ENCODE data around the gene ZMYND19.

ZMYND19 gene

GRCh38 chr9:137592767-137593166 is 2.5 kb upstream of the ZMYND19 start:
- Histone ChIP-seq H3K9me3 (ENCODE audit: insufficient read depth, low read depth, low read length) (no peaks in the 10 kb centered on the region), H3K4me2 (ENCODE audit: low read depth, low read length, poor library complexity, severe bottlenecking) (no peak overlapping the region), H3K4me1 (ENCODE audit: insufficient read depth, low read length, poor library complexity, severe bottlenecking) (peaks cover 10% of the 10 kb centered on the region), H4K20me1 (ENCODE audit: insufficient read depth, low read length, poor library complexity, severe bottlenecking) (peaks cover 9% of the 10 kb centered on the region), H3K79me2 (ENCODE audit: insufficient read depth, low read length) (peaks cover 20% of the 10 kb centered on the region), H3K27me3 (ENCODE audit: insufficient read depth, low read length, poor library complexity, severe bottlenecking) (no peaks in the 10 kb centered on the region), H3F3A (ENCODE audit: low read depth) (no peaks in the 10 kb centered on the region), H3K9me2 (replicated peaks; ENCODE audit: low read depth, low read length) (no peaks in the 10 kb centered on the region), H3K4me3 (ENCODE audit: low read length, poor library complexity, severe bottlenecking) (no peak overlapping the region), H3K36me3 (ENCODE audit: insufficient read depth, low read length) (no peaks in the 10 kb centered on the region), H3K9ac (ENCODE audit: low read depth, low read length, poor library complexity, severe bottlenecking) (no peak overlapping the region), H2AFZ (ENCODE audit: low read length) (no peak overlapping the region)
- TF ChIP-seq EZH2phosphoT487 (IDR thresholded peaks at IDR 0.05; ENCODE audit: borderline replicate concordance) (no peak), CTCF (conservative IDR thresholded peaks at IDR 0.05; ENCODE audit: low read length) (no peak)

- no peak overlapping the region for H3K4me2 ChIP-seq (ENCODE audit: low read depth, low read length, poor library complexity, severe bottlenecking)
- H3F3A ChIP-seq (ENCODE audit: low read depth): no peaks in the 10 kb centered on the region
- H3K4me3 ChIP-seq (ENCODE audit: low read length, poor library complexity, severe bottlenecking): peak overlapping the region; percentile 84
- no peaks in the 10 kb centered on the region for H3K9me2 ChIP-seq (replicated peaks; ENCODE audit: low read depth, low read length)
- peaks cover 10% of the 10 kb centered on the region for H3K4me1 ChIP-seq (ENCODE audit: insufficient read depth, low read length, poor library complexity, severe bottlenecking)
- no peaks in the 10 kb centered on the region for H3K27me3 ChIP-seq (ENCODE audit: insufficient read depth, low read length, poor library complexity, severe bottlenecking)
- peaks cover 9% of the 10 kb centered on the region for H4K20me1 ChIP-seq (ENCODE audit: insufficient read depth, low read length, poor library complexity, severe bottlenecking)
- H3K9ac ChIP-seq (ENCODE audit: low read depth, low read length, poor library complexity, severe bottlenecking): no peak overlapping the region
- H3K9me3 ChIP-seq (ENCODE audit: insufficient read depth, low read depth, low read length): no peaks in the 10 kb centered on the region
- H3K79me2 ChIP-seq (ENCODE audit: insufficient read depth, low read length): peaks cover 28% of the 10 kb centered on the region
- TF ChIP-seq CTCF (conservative IDR thresholded peaks at IDR 0.05; ENCODE audit: low read length) (no peak), EZH2phosphoT487 (IDR thresholded peaks at IDR 0.05; ENCODE audit: borderline replicate concordance) (no peak)
- H3K36me3 ChIP-seq (ENCODE audit: insufficient read depth, low read length): no peaks in the 10 kb centered on the region
- H2AFZ ChIP-seq (ENCODE audit: low read length): no peak overlapping the region
These were observed 216 bp downstream of the ZMYND19 start for GRCh38 chr9:137590123-137590468.

GRCh38 chr9:137589441-137590122 is 730 bp downstream of the ZMYND19 start:
- no peaks in the 10 kb centered on the region for H3K36me3 ChIP-seq (ENCODE audit: insufficient read depth, low read length)
- no peaks in the 10 kb centered on the region for H3F3A ChIP-seq (ENCODE audit: low read depth)
- peaks cover 28% of the 10 kb centered on the region for H3K79me2 ChIP-seq (ENCODE audit: insufficient read depth, low read length)
- no peak overlapping the region for H2AFZ ChIP-seq (ENCODE audit: low read length)
- peak overlapping the region; percentile 76 for H3K9ac ChIP-seq (ENCODE audit: low read depth, low read length, poor library complexity, severe bottlenecking)
- peak overlapping the region; percentile 84 for H3K4me3 ChIP-seq (ENCODE audit: low read length, poor library complexity, severe bottlenecking)
- H3K9me2 ChIP-seq (replicated peaks; ENCODE audit: low read depth, low read length): no peaks in the 10 kb centered on the region
- peaks cover 10% of the 10 kb centered on the region for H4K20me1 ChIP-seq (ENCODE audit: insufficient read depth, low read length, poor library complexity, severe bottlenecking)
- peak overlapping the region; percentile 80 for H3K4me2 ChIP-seq (ENCODE audit: low read depth, low read length, poor library complexity, severe bottlenecking)
- peaks cover 10% of the 10 kb centered on the region for H3K4me1 ChIP-seq (ENCODE audit: insufficient read depth, low read length, poor library complexity, severe bottlenecking)
- TF ChIP-seq CTCF (conservative IDR thresholded peaks at IDR 0.05; ENCODE audit: low read length) (no peak), EZH2phosphoT487 (IDR thresholded peaks at IDR 0.05; ENCODE audit: borderline replicate concordance) (no peak)
- no peaks in the 10 kb centered on the region for H3K27me3 ChIP-seq (ENCODE audit: insufficient read depth, low read length, poor library complexity, severe bottlenecking)
- H3K9me3 ChIP-seq (ENCODE audit: insufficient read depth, low read depth, low read length): no peaks in the 10 kb centered on the region

Data from Loucy (cell line).